HG03457 (cell line): ENCODE measurements around the gene IL17RD.
A peak's percentile ranks its signal among the peaks of the same experiment; 100 is the strongest.

Source experiments
- ATAC-seq: cut with Tn5 transposase; IDR thresholded peaks from one replicate; pipeline ENCODE4 v1.9.1; 2021; ENCODE audit warnings: moderate number of reproducible peaks; ENCODE audit not compliant: unreplicated experiment

The IL17RD gene

GRCh38 chr3:57069503-57069902 is 95.7 kb downstream of the IL17RD start:
- ATAC-seq: no peak

GRCh38 chr3:57068437-57069089 is 96.6 kb downstream of the IL17RD start:
- peak; percentile 98 for ATAC-seq

GRCh38 chr3:57066471-57066870 is 98.7 kb downstream of the IL17RD start:
- ATAC-seq: no peak

- ATAC-seq: no peak
Measured at GRCh38 chr3:57065588-57065987, 99.6 kb downstream of the IL17RD start.

GRCh38 chr3:57064572-57064971 is 100.6 kb downstream of the IL17RD start:
- no peak for ATAC-seq

GRCh38 chr3:57064001-57064400 is 101.2 kb downstream of the IL17RD start:
- ATAC-seq: no peak

GRCh38 chr3:57063032-57063431 is 102.1 kb downstream of the IL17RD start:
- no peak for ATAC-seq

- no peak for ATAC-seq
Measured at GRCh38 chr3:57062101-57062631, 103.0 kb downstream of the IL17RD start.

GRCh38 chr3:57061556-57061955 is 103.6 kb downstream of the IL17RD start:
- ATAC-seq: no peak

GRCh38 chr3:57060089-57060821 is 104.9 kb downstream of the IL17RD start, which contains the start of gene SPATA12:
Gene SPATA12 (plus strand): TSS chr3:57060664. CDS start chr3:57073695, 13,031 bp downstream.
- no peak for ATAC-seq

- no peak for ATAC-seq
Measured at GRCh38 chr3:57059411-57059810, 105.7 kb downstream of the IL17RD start.

- no peak for ATAC-seq
Measured at GRCh38 chr3:57057351-57057750, 107.8 kb downstream of the IL17RD start.

- ATAC-seq: no peak
Measured at GRCh38 chr3:57053122-57053521, 112.0 kb downstream of the IL17RD start.

- ATAC-seq: no peak
Measured at GRCh38 chr3:57052662-57053061, 112.5 kb downstream of the IL17RD start.

GRCh38 chr3:57048728-57049127 is 116.4 kb downstream of the IL17RD start:
- no peak for ATAC-seq

GRCh38 chr3:57048052-57048671 is 117.0 kb downstream of the IL17RD start:
- ATAC-seq: no peak

- no peak for ATAC-seq
Measured at GRCh38 chr3:57046101-57046765, 118.9 kb downstream of the IL17RD start.

- ATAC-seq: no peak
Measured at GRCh38 chr3:57043518-57043917, 121.6 kb downstream of the IL17RD start.

- no peak for ATAC-seq
Measured at GRCh38 chr3:57041674-57042073, 123.5 kb downstream of the IL17RD start.
